Measurements from ENCODE around the gene TFPI. TPM values are rescaled to one million over a fixed set of nuclear protein-coding genes. Genes with fewer than 3 reads are reported as not detected.

Gene TFPI
- total and polyA plus RNA-seq, 2 of the 8 experiments (the other 6 are each of a cell fraction or from before 2014, with no cell fraction given) = 2.0 to 7.1 TPM

GRCh38 chr2:187486241-187486640 is 68.0 kb downstream of the TFPI start (continued):
- TF ChIP-seq ATF3 (IDR thresholded peaks at IDR 0.05; ENCODE audit: insufficient read depth, low read depth, low read length) (no peak), MAFK (IDR thresholded peaks at IDR 0.05; ENCODE audit: low read depth, low read length) (no peak)
